HG02678 (cell line): Measurements from ENCODE around the gene NR3C1.
"Not testable (repeated sequence)": the region's sequence is repeated elsewhere in the genome, so short reads cannot be mapped to it uniquely, and the experiment has no call there.

Experiments used
- ATAC-seq: cut with Tn5 transposase; IDR thresholded peaks from one replicate; pipeline ENCODE4 v1.9.1; 2021; ENCODE audit warnings: mild to moderate bottlenecking, moderate library complexity; ENCODE audit not compliant: unreplicated experiment

The NR3C1 gene

DNA sequence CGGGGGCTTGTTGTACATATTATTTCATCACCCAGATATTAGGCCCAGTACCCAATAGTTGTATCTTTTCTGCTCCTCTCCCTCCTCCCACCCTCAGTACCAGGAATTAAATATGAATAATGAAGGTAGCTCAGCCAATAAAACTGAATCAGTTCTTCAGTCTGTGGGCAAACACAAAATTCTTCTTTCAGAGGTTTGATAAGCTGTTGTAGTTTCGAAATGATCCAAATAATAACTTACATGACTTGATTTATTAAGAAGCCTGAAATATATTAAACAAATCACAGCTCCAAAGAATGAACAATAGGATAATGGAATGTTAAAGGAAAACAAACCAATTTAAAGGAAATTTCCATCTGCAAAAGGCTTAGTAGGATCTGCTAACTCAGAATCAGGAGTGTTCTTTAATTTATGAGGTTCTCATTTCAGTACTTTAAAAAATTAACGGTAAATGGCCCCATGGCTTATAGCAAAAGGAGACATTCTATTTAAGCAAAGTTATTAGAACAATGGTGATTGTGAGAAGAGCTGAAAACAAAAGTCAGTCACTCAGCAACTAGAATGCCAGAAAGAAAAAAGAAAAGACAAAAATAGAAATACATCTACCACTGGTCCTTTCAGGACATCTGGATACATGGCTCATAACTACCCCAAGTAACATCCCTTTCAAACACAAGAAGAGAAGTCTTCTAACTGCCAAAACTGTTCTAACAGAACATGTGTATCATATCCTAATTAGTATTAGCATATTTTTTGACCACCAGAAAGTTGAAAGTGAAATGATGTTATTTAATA lies 62.4 kb downstream of the NR3C1 start:
- no peak for ATAC-seq

DNA sequence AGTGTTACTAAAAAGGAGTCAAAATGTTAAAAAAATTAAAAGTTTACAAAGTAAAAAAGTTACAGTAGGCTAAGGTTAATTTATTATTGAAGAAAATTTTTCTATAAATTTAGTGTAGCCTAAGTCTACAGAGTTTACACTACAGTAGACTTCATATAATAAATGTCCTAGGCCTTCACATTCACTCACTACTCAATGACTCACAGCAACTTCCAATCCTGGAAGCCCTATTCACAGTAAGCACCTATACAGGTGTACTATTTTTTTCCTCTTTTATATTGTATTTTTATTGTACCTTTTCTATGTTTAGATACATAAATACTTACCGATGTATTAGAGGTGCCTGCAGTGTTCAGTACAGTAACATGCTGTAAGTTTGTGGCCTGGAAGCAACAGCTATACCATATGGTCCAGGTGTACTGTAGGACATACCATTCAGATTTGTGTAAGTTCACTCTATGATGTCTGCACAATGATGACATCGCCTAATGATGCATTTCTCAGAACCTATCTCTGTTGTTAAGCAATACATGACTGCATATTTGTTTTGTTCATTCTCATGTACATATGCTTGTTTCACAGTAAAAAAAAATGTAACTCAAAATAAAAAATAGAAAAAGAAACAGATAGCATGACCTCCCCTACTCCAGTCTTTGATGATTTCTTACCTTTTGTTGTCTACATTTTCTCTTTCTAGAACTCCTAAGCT lies 64.7 kb downstream of the NR3C1 start:
- peak; percentile 44 for ATAC-seq

DNA sequence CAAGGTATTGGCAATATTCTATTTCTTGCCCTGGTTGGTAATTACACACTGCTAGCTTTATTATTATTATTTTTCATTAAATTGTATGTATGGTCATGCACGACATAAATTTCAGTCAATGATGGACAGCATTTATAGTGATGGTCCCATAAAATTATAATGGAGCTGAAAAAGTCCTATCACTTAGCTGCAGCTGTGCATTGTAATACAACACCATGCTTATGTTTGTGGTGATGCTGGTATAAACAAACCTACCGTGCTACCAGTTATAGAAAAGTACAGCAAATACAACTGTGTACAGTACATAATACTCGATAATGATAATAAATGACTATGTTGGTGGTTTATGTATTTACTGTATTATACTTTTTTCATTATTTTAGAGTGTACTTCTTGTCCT lies 65.5 kb downstream of the NR3C1 start:
- ATAC-seq, result no peak

DNA sequence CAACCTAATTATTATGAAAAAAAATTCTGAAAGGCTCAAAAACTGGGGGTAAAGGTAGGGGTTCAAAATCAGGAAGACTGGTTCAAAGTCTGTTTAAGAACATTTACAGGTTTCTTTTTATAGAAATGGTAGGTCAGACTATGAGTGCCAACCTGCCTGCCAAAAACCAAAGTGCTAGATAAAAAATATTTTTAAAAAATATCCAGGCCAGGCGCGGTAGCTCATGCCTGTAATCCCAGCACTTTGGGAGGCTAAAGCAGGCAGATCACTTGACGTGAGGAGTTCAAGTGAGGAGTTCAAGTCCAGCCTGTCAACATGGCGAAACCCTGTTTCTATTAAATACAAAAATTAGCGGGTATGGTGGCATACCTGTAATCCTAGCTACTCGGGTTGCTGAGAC lies 67.0 kb downstream of the NR3C1 start:
- ATAC-seq, result no peak

DNA sequence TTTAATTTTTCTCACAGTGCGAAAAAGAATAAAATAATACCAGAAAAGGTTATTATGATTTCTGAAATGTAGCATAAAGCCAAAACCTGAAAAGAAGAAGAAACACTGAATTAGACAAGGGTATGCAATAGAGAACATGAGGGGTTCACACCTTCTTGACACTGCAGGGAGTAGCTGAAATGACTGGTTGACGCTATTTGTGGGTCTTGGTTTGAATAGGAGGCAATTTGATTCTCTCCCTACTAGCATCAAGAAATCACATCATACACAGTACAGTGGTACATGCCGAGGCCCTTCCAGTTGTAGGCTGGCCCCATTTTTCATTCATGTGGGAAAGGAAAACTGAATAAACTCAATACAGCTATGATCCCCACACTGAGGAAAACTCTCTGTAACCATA lies 68.6 kb downstream of the NR3C1 start:
- no peak for ATAC-seq

DNA sequence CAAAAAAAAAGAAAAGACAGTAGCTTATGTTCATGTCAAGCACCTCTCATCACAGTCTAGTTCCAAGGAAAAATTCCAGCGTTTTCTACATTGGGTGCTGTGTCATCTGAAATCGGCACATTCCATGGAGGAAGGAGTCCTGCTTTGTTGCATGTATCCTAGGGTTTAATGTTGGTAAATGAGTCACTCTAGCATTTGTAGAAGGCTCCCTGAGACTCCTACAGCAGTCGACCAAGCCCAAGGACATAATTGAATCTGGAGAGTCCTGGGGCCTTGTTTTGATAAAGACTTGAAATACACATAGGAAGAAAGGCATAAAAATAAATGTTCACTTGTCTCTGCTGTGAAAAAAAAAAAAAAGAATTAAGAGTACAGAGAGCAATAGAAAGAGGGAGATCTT lies 69.1 kb downstream of the NR3C1 start:
- not testable (repeated sequence) for ATAC-seq

DNA sequence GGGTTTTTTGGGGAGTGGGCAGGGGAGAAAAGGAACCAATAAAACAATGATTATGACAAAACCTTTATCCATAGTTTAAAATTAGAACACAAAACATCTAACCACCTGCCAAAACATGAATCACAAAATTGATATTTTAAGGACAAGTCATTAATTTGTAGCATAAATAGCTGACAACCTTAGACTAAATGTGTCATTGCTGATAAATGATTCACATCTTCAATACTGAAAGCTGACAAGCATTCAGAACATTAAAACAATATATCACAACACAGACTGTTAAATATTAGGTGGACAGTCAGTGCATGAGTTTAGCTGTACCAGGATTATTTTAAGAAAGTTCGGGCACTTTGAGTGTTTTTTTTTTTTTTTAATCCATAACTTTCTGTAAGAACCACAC lies 71.5 kb downstream of the NR3C1 start:
- no peak for ATAC-seq

DNA sequence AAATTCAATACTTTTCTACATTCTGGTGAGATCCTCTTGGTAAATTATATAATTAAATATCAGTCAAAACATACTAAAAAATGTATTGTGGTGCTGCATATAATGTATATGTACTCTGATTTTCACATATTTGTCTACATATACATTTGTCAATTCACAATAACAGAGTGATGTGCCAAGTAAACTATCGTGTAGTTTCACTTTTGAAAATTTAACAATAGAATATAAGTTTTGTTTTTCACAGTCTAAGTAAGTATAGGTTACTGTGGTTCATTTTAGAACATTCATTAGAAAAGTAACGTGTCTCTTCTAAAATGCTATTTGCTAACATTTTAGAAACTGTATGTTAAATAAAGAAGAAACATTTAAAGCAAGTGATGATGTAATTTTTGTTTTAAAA lies 73.6 kb downstream of the NR3C1 start:
- ATAC-seq, result no peak

DNA sequence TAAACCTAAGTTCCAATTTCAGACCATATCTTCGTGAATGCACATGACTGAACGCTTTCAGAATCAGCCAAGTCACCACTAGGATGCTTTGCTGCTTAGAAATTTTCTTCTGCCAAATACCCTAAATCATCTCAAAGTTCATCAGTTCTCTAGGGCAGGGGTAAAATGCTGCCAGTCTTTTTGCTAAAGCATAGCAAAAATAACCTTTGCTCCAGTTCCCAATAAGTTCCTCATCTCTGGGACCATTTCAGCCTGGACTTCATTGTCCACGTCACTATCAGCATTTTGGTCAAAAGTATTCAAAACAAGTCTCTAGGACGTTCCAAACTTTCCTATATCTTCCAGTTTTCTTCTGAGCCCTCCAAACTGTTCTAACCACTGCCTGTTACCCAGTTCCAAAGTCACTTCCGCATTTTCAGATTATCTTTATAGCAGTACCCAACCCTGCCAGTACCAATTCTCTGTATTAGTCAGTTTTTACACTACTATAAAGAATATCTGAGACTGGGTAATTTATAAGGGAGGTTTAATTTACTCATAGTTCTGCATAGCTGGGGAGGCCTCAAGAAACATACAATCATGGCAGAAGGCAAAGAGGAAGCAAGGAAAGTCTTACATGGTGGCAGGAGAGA lies 74.8 kb downstream of the NR3C1 start:
- ATAC-seq, result no peak

DNA sequence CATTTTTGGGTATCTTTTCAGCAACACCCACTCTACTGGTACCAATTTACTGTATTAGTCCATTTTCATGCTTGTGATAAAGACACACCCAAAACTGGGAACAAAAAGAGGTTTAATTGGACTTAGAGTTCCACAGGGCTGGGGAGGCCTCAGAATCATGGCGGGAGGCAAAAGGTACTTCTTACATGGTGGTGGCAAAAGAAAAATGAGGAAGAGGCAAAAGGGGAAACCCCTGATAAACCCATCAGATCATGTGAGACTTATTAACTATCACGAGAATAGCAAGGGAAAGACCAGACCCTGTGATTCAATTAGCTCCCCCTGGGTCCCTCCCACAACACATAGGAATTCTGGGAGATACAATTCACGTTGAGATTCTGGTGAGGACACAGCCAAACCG lies 78.4 kb downstream of the NR3C1 start:
- not testable (repeated sequence) for ATAC-seq

DNA sequence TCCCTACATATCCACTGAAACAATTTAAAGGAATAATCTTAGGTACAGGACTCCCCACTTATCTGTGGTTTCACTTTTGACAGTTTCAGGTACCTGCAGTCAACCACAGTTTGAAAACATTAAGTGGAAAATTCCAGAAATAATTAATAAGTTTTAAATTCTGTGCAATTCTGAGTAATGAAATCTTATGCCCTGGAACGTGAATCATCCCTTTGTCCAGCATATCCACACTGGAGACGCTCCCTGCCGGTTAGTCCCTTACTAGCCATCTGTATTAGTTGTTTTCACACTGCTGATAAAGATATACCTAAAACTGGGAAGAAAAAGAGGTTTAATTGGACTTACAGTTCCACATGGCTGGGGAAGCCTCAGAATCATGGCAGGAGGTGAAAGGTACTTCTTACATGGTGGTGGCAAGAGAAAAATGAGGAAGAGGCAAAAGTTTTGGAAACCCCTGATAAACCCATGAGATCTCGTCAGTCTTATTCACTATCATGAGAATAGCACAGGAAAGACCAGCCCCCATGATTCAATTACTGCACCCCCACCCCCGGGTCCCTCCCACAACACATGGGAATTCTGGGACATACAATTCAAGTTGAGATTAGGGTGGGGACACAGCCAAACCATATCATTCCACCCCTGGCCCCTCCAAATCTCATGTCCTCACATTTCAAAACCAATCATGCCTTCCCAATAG lies 80.4 kb downstream of the NR3C1 start:
- ATAC-seq, result not testable (repeated sequence)

DNA sequence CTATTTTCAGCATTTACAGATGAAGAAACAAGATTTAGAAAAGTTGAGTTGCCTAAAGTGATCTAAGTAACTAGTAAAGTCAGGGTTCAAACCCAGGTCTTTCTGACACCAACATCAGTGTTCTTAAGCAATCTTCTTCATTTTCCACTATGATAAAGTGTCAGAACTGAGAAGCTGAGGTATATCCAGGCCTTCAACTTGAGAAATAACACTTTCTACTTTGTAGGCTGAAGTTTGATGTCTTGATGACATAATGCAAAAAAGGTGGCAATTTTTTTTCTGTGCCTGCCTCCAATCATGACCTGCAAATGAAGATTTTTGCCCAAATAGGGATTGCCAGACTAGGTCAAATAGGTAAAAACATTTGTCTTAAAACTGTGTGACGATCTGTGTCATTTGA lies 81.3 kb downstream of the NR3C1 start:
- ATAC-seq, result no peak

DNA sequence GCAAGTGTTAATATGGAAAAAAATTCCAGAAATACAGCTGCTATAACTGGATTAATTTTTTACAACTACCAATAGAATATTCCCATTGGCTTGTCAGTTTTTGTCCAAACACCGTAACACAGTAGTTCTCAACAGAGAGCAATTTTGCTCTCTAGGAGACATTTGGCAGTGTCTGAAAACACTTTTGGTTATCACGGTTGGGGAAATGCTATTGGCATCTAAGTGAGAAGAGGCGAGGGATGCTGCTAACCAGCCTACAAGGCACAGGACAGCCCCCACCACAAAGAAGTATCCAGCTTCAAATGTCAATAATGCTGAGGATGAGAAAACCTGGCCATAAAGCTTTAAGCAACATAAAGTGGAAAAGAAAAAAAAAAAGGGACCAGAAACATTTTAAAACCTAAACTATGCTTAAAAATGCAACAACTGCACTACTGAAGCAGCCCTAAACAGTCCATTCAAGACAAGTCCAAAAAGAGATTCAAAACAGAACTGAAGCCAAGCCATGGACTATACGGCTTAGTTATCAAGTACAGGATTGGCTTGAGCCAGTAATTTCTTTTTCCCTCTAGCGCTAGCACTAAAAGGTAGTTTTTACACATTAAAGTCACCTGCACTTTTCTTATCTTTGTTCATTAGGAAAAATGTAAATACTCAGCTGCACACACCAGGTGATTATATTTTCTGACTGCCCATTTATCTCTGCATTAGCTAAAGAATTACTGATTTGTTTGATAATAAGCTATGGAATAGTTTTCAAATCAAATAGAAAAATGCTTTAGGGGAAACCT lies 83.9 kb downstream of the NR3C1 start:
- ATAC-seq, result no peak

DNA sequence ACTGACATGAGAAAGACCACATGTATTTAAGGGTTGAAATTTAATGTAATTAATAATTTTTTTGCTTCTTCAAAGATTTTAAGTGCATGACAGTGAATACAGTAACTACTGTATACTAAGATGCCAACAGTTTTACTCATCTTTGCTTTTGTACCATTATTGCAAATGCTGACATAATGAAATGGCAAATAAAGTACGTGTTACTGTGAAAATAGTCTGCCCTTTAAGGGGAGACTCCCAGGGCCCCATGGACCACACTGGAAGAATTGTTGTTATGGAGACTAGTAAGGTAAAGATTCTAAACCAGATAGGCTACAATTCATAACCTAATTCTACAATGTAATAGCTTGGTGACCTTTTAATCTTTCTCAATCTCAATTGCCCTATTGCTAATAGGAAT lies 84.7 kb downstream of the NR3C1 start:
- no peak for ATAC-seq

DNA sequence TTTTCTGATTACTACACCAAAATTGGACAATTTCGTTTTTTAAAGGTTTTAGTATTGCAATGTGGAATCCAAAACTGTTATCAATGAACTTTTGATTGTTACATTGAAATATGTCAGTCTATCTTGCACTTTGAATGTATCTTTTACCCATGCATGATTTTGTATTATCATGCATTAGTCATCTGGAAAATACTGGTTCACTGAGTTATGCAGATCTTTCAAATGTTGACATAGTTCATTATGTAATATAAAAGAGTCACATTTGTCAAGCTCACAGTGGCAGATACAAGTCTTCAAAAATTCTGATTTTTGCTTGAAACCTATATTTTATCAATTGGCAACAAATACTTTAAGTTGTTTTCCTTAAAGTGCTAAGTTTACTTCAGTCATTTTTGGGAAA lies 85.2 kb downstream of the NR3C1 start:
- no peak for ATAC-seq

DNA sequence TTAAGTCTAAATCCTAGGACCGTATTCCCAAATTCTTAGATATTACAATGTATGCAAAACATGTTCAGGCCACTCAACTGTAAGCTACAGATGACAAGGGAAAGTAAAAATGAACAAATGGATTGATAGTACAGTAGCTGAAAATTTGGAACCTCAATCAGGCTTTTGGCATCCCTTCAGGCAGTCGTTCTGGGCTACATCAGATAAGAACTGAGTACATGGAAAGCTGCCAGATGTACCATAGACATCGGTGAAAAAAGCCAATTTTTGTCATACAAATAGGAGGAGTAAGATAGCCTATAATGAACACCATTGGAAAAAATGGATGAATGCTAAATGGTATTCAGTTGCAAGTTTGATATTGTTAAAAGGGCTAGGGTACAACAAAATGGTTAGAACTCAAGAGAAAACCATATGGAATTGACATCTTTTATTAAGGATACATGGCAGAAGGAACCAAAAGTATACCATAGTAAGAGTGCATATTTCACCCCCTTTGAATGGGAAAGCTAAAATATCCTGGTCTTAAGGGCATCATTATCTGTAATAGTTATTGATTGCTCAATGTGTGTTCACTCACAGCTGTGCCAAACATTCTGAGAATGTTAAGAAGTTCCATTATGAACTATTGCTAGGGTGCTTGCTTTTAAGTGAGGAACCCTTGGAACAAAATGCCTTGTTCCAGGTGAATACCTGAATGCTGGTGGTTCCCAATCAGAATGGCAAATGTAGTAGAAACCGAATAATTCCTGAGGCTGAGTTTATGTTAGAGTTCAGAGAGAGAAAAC lies 86.4 kb downstream of the NR3C1 start:
- no peak for ATAC-seq

DNA sequence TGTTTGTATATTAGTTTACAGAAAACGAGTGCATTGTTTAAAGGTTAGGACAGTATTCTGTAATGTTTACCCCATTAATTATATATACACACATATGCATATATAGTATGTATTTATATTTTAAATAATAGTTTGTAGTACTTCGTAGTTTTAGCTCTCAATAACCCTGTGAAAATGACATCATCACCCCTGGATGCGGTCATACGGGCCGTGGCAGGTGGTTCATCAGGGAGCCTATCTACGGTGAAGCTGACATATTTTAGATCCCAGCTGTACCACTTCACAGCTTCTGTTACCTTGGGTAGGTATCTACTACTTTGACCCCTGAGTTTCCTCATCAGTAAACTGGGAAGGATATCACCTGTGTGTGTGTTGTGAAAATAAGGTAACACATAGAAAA lies 87.1 kb downstream of the NR3C1 start:
- no peak for ATAC-seq

DNA sequence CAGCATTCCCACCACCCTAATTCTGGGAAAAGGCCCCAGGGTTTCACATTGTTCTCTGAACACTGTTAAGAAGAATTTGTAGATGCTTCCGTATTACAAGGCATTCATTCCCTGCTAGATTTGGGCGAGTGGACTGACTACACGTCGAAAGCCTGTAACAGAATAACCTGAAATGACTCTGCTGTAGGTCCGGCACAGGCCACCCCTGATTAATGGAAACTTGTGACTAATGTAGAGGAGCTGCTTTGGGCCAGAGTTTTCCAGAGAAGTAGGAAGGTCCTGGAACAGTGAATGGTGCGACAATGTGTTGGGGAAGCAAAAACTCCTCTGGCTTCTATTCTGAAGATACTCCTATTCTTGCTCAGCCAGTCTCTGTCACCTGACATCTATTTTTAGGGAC lies 87.6 kb downstream of the NR3C1 start:
- no peak for ATAC-seq

DNA sequence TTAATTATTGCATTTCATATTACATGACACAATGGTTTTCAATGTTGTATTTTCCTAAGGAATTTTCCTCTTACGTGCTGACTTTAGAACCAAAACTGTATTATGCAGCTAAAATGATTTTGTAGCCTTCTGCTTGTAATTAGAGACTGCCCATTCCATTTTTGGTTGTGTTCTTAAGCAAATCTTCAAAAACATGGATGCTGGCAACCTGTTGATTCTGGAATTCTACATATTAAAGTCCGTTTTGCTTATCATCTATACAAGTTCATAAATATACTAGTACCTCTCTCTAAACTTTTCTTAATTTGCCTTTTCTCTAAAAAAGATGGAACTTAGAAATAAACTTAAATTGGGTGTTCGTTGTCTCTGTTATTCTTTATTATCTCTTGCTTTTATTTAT lies 88.3 kb downstream of the NR3C1 start:
- ATAC-seq, result no peak

DNA sequence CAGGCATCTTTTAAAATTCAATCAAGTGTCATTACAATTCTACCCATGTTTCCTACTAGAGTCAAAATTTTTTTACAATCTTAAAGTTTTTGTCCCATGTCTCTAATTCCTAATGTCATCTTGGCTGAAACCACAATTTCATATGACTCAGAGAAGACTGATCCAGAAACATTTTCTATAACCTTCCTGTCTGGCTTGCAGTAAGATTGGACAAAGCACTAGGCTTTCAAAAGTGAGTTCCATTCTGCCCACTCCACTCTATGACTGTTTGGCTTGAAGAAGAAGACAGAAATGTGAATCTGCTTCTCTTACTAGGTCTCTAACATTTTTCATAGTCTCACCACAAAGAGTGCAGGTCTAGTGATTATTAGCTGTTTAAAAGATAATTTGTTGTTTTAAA lies 88.8 kb downstream of the NR3C1 start:
- no peak for ATAC-seq
